ENCODE data around the gene PLEKHG3.

DNA sequence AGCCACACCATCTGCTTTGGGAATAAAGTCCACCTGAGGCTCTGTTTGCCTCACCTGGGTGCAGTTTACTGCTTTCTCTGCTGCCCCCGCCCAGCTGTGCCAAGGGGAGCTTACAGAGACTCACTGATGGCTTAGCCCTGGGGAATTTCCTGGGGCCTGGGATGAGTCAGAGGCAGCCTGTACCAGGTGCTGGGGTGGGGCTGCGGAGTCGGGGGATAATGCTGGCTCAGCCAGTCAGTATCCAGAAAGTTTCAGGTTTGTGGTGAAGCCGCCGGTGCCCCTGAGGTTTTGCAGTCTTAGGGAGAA lies 22.3 kb downstream of the PLEKHG3 start:
- TF ChIP-seq CTCF (conservative IDR thresholded peaks at IDR 0.05; ENCODE audit: low read length) (no peak), EZH2phosphoT487 (IDR thresholded peaks at IDR 0.05; ENCODE audit: borderline replicate concordance, low read depth, low read length) (no peak)

All from OCI-LY7 (cell line).